Nephron progenitor cell (in vitro differentiated cells): Measurements from ENCODE around the gene OLFM4.

Experiments
- DNase-seq: peaks from one replicate; pipeline ENCODE4 v3.0.0; 2021
- H3K27ac Mint-ChIP-seq: 2 replicates; pipeline ENCODE4 v1.8.0; 2021; ENCODE audit warnings: mild to moderate bottlenecking, moderate library complexity, mixed read lengths
- H3K27me3 Mint-ChIP-seq: 2 replicates; pipeline ENCODE4 v1.8.0; 2021; ENCODE audit warnings: mild to moderate bottlenecking, low read depth, mixed read lengths; ENCODE audit not compliant: poor library complexity
- H3K36me3 Mint-ChIP-seq: 2 replicates; pipeline ENCODE4 v1.8.0; 2021; ENCODE audit warnings: low read depth, mixed read lengths
- H3K4me1 Mint-ChIP-seq: 2 replicates; pipeline ENCODE4 v1.8.0; 2021; ENCODE audit warnings: mixed read lengths
- H3K4me3 Mint-ChIP-seq: 2 replicates; pipeline ENCODE4 v1.8.0; 2021; ENCODE audit warnings: mild to moderate bottlenecking, moderate library complexity, mixed read lengths
- H3K9me3 Mint-ChIP-seq: 2 replicates; pipeline ENCODE4 v1.8.0; 2021; ENCODE audit warnings: mild to moderate bottlenecking, moderate library complexity, mixed read lengths
- CTCF ChIP-seq: fragments of 200-600 bp; sonication (generic); IDR thresholded peaks from 2 replicates; pipeline ENCODE4 v1.5.0; 2021; ENCODE audit warnings: antibody characterized with exemption

The OLFM4 gene

GRCh38 chr13:53098455-53098854 is 69.8 kb downstream of the OLFM4 start:
- H3K27me3 Mint-ChIP-seq, result no peaks in the 10 kb centered on the region
- no peak overlapping the region for H3K27ac Mint-ChIP-seq
- H3K9me3 Mint-ChIP-seq, result peaks cover 8% of the 10 kb centered on the region
- H3K4me1 Mint-ChIP-seq, result peaks cover 34% of the 10 kb centered on the region
- H3K36me3 Mint-ChIP-seq, result no peaks in the 10 kb centered on the region
- DNase-seq, result no peak
- no peak for TF ChIP-seq CTCF
- H3K4me3 Mint-ChIP-seq, result no peak overlapping the region

- H3K27ac Mint-ChIP-seq, result peak overlapping the region; percentile 83
- no peaks in the 10 kb centered on the region for H3K27me3 Mint-ChIP-seq
- H3K4me1 Mint-ChIP-seq, result peaks cover 50% of the 10 kb centered on the region
- no peaks in the 10 kb centered on the region for H3K36me3 Mint-ChIP-seq
- H3K4me3 Mint-ChIP-seq, result no peak overlapping the region
- DNase-seq, result no peak
- no peak for TF ChIP-seq CTCF
- H3K9me3 Mint-ChIP-seq, result peaks cover 10% of the 10 kb centered on the region
These were observed 71.9 kb downstream of the OLFM4 start for GRCh38 chr13:53100394-53101063.
